Measurements from ENCODE around the gene LYG2.

DNA sequence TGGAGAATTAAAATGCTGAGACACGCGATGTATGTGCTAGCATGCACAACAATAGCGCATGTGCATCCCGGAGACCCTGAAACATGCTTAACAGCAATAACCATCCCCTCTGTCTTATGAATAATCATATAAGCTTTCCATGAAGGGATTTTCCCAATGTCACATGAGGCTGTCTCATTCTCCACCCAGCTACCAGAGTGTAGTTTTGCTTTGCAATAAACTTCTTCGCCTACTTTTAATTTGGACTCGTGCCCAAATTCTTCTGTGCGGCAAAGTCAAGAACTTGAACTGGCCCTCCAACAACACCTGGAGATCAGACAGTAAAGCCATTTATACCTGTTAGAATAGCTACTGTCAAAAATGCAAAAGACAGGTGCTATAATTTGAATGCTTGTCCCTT is 30.1 kb upstream of the LYG2 start:
- TF ChIP-seq, protein P1, sequence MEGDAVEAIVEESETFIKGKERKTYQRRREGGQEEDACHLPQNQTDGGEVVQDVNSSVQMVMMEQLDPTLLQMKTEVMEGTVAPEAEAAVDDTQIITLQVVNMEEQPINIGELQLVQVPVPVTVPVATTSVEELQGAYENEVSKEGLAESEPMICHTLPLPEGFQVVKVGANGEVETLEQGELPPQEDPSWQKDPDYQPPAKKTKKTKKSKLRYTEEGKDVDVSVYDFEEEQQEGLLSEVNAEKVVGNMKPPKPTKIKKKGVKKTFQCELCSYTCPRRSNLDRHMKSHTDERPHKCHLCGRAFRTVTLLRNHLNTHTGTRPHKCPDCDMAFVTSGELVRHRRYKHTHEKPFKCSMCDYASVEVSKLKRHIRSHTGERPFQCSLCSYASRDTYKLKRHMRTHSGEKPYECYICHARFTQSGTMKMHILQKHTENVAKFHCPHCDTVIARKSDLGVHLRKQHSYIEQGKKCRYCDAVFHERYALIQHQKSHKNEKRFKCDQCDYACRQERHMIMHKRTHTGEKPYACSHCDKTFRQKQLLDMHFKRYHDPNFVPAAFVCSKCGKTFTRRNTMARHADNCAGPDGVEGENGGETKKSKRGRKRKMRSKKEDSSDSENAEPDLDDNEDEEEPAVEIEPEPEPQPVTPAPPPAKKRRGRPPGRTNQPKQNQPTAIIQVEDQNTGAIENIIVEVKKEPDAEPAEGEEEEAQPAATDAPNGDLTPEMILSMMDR (IDR thresholded peaks at IDR 0.05; ENCODE audit: low read depth, low read length, missing input control) = no peak
- TF ChIP-seq RAD21 (IDR thresholded peaks at IDR 0.05) (no peak), EGR1 (IDR thresholded peaks at IDR 0.05; ENCODE audit: low read depth in 2 of 2) (no peak), FOXA1 (IDR thresholded peaks at IDR 0.05) (no peak), ATF3 (IDR thresholded peaks at IDR 0.05) (no peak), RXRA (IDR thresholded peaks at IDR 0.05) (no peak), TAF1 (conservative IDR thresholded peaks at IDR 0.05) (no peak), JUND (IDR thresholded peaks at IDR 0.05) (no peak), HNF4G (IDR thresholded peaks at IDR 0.05) (no peak), MAX (IDR thresholded peaks at IDR 0.05) (no peak), YY1 (IDR thresholded peaks at IDR 0.05) (no peak), SP1 (IDR thresholded peaks at IDR 0.05) (no peak)
- TF ChIP-seq, protein P2, sequence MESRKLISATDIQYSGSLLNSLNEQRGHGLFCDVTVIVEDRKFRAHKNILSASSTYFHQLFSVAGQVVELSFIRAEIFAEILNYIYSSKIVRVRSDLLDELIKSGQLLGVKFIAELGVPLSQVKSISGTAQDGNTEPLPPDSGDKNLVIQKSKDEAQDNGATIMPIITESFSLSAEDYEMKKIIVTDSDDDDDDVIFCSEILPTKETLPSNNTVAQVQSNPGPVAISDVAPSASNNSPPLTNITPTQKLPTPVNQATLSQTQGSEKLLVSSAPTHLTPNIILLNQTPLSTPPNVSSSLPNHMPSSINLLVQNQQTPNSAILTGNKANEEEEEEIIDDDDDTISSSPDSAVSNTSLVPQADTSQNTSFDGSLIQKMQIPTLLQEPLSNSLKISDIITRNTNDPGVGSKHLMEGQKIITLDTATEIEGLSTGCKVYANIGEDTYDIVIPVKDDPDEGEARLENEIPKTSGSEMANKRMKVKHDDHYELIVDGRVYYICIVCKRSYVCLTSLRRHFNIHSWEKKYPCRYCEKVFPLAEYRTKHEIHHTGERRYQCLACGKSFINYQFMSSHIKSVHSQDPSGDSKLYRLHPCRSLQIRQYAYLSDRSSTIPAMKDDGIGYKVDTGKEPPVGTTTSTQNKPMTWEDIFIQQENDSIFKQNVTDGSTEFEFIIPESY (IDR thresholded peaks at IDR 0.05) = no peak
